Activated T-cell treated with anti-CD3 and anti-CD28 coated beads for 4 hours (primary cell): ENCODE results near the gene TSPAN18.

Experiments used
- DNase-seq: peaks from one replicate; pipeline ENCODE4 v3.0.0-alpha.2; 2020

Gene TSPAN18

GRCh38 chr11:44873537-44873936 lies 146.8 kb downstream of the TSPAN18 start:
- DNase-seq: no peak

DNA sequence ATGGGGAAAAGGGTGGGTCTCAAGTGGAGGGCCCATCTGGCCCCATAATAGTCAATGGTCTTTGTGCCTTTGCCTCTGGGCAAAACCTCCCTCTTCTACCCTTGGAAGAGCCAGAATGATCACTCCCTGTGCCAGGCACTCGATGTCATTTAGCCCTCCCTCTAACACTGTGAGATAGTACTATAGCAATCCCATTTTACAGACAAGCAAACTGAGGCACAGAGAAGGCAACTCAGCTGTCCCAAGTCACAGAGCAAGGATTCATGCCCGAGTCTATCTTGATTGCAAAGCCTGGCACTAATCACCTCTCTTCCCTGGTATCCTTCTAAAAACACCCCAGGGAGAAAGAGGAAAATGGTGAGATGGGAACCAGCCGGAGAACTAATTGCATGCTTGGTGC lies 147.5 kb downstream of the TSPAN18 start:
- no peak for DNase-seq

DNA sequence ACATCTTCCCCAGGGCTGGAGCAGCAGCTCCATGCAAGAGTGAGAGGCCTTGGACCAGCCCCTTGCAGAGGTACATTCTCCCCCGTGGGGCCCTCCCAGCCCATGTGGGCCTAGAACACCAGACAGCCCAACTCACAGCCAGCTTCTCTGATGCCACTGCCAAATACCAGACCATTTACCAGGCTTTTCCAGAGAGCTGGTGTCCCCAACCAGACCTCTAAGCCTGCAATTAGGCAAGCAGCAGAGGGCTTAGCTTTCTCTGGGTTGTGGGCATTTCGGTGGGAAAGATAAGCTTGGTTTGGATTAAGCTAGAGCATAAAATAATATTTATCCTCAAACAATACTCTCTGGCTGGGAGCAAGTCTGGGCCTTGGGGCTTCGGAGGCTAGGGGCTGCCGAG lies 148.3 kb downstream of the TSPAN18 start:
- no peak for DNase-seq

DNA sequence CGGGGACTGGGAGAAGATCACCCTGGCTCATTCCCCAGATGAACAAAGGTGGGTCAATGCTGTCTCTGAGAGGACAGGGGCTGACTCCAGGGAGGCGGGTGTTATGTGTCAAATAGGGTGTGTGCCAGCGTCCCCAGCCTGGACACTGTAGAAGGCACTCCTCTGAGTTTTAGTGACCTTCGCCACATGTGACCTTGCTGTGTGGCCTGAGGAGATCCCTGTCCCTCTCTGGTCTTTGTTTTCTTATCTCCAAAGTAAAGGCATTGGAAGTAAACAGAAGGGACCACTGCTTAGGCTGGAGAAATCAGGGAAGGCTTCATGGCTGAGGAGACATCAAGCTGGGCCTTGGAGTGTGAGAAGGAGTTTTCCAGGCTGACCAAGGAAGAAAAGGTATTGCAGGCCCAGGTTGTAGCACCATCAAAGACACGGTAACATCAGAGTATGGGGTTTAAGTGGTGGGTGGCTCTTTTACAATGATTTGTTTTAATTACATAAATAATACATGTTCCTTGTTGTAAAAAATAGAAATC lies 149.5 kb downstream of the TSPAN18 start:
- no peak for DNase-seq

- no peak for DNase-seq
Measured at GRCh38 chr11:44876906-44877305, 150.1 kb downstream of the TSPAN18 start.

GRCh38 chr11:44877571-44878497 lies 151.1 kb downstream of the TSPAN18 start:
- no peak for DNase-seq

- DNase-seq: no peak
Measured at GRCh38 chr11:44878711-44879110, 151.9 kb downstream of the TSPAN18 start.

- no peak for DNase-seq
Measured at GRCh38 chr11:44879432-44879831, 152.7 kb downstream of the TSPAN18 start.

DNA sequence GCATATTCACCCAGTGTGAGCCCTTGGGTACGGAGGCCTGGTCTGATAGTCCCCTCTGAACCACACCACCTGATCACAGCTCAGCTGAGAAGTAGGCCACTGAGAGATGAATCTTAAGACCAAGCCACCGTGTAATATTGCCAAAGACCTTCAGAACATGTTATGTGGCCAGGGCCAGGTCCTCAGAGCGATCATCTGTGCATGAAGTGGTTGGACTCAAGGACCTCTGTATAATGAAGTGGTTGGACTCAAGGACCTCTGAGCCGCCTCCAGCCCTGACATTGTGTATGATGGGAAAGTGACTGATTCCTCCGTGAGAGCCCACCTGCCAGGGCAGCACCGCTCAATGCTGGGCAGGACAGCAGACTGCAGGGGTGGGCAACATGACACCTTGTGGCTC lies 153.7 kb downstream of the TSPAN18 start:
- DNase-seq: no peak

DNA sequence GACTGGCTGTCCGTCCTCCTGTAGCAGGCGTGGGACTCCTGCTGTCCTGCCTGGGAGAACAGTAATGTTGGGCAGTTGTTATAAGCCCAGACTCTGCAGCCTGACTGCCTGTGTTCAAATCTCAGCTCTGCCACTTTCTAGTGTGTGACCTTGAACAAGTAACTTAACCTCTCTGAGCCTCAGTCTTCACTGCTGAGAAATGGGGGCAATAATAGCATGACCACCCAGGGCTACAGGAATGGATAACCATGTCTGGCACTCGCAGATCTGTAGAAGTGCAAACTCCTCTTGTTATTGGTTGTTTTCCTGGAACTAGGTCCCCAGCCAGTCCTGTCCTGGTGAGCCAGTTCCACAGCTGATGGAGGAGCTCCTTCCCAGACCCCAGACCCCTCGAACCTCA lies 154.2 kb downstream of the TSPAN18 start:
- no peak for DNase-seq

- no peak for DNase-seq
Measured at GRCh38 chr11:44883277-44883676, 156.5 kb downstream of the TSPAN18 start.

DNA sequence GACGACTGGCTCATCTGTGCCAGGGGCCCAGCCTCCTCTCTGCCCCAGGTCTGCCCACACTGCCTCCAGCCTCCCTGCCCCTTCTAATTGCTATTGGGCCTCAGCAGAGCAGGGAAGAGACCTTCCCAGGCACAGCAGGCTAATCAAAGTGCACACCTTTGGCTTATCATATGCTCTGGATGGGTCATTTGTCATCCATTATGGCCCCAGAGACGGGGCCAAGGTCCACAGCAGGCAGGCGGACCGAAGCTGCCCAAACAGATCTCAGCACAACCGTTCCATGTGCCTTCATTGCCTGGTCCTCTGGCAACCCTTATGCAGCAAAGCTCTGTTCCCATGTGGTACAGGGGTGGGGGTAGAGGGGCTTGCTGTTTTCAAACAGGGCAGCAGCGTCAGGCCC lies 157.3 kb downstream of the TSPAN18 start:
- DNase-seq: no peak

DNA sequence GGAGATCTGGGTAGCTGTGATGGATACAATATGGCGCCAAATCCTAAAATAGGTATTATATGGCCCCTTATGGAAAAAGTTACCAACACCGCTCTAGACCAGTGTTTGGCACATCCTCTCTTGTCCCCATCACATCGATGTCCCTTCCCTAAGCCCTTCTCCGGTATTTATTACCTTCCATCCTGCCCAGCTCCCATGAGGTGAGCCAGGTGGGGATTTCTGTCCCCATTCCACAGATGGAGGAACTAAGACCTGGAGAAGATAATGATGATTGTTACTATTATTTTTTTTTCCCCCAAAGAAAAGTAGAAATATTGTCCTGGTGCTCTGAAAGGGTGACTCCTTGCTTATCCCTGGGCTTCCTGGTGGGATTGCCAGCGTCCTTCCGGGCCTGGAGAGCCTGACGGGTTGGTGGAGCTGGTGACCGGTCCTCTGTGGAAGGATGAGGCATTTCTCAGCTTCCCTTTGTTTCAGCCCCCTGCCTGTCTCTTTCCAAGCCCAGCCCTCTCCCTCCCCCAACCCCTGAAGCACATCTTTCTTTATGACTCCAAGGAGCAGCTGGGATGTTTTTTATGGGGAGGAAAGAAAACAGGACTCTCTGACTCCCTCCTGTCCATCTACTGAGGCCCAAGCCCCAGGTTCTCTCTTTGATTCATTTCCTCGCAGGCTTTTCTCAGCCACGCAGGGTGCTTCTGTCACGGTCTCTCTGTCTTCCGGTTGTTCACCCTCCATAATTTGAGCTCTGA lies 158.5 kb downstream of the TSPAN18 start:
- DNase-seq: no peak

DNA sequence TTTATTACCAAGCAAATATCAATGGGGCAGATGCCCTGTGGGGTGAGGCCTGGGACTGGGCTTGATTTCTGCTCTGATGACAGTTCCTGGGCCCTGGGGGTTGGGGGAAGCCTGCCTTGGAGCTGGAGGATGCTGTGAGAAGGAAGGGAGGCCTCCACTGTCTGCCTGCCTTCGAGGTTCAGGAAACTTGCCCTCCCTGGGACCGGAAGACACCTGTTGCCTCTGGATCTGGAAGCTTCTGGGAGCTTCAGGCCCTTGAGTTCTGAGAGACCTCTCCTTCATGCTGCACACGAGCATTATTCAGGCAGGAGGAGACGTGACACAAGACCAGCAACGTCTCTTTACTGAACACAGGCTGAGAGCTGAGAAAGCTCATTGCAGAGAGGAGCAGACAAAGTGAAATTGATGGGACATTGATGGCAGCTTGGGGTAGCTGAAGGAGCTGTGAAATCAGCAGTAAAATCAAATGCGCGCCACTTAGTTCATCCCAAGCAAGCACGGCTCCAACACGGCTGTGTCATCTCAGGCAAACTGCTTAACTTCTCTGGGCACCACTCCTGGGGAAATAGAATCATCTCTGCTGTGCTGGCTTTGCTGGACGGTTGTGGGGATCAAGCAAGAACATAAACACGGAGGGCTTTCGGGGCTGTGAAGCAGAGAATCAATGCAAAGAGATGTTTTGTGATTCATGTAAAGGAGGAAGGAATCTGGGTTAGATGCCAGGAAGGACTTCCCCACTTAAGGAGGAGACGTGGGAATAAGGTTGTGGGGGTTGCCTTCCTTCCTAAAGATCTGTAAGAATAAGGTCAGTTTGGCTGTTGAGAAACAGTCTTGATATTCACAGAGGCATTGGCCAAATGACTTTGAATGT lies 159.4 kb downstream of the TSPAN18 start:
- DNase-seq: no peak

DNA sequence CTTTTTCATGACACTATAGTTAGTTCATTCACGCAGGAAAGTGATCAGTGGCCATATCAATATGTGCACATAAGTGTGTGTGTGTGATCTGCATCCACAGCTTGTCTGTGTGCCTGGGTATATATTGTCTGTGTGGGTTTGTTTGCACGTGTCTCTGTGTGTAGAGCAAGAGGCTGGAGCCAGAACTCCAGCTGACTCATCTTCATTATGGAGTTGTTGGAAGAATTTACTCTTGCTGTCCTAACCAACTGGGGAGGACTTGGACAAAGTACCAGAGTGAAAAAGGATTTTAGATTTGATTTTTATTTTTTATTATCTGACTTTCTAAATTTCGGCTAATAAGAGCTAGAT lies 160.0 kb downstream of the TSPAN18 start:
- DNase-seq: no peak

- DNase-seq: no peak
Measured at GRCh38 chr11:44887636-44888035, 160.9 kb downstream of the TSPAN18 start.

- no peak for DNase-seq
Measured at GRCh38 chr11:44889266-44889665, 162.5 kb downstream of the TSPAN18 start.

DNA sequence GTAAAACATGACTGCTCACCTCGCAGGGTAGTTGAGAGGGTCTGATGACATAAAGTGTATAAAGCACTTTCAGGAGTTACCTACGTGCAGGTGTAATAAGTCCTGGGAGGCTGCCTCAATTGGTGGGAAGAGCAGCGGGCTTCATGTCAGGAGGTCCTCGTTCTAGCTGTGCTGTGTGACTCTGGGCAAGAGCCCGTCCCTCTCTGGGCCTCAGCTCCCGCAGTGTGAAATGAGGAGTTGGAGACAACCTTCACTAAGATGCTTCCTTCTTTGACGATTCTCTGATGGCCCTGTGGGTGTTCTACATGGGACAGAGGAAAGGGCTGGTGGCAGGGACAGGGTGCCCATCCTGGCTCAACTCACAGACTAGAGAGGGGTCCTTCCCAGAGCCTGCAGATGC lies 166.1 kb downstream of the TSPAN18 start:
- no peak for DNase-seq

GRCh38 chr11:44893308-44893822 lies 166.6 kb downstream of the TSPAN18 start:
- DNase-seq: no peak

DNA sequence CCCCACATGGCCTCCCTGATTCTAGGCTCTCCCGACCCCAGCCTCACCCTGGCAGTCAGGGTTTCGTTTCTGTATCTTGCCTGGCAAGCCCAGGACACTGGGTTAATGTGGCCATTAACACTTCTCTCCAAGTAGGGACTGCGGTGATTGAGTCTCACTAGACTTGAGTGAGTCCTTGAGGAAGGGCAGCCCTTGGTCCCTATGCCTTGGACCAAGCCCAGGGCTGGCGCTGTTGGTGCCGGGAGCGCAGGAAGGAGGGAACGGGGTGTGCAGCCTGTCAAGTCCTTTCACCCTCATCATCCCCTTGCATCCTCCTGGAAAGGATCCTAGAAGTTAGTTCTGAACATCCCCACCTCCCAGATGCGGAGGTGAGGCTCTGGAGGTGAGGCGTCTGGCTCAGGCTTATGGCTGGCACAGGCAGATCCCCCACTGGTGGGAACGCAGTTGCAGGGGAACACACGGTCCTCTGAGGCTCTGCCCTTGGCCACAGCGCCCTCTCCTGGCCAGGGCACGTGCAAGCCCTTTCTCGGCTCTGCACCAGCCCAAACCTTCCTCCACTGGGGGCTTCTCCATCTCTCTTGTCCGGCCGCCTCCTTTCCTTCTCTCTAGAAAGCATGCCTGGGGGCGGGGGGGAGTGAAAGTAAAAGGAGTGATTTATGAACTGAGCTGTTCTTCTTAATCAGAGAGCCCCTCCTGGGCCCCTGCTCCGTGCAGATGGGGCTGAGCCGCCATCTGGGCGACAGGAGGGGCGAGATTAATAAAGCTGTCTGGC lies 167.3 kb downstream of the TSPAN18 start:
- peak; percentile 42 for DNase-seq

- no peak for DNase-seq
Measured at GRCh38 chr11:44899959-44900358, 173.2 kb downstream of the TSPAN18 start.

- no peak for DNase-seq
Measured at GRCh38 chr11:44901120-44901633, 174.4 kb downstream of the TSPAN18 start.
